ENCODE data around the gene CCDC24. TPM values are rescaled to one million over a fixed set of nuclear protein-coding genes. Genes with fewer than 3 reads are reported as not detected.

The CCDC24 gene
- total and polyA plus RNA-seq, 5 experiments from 2014 or later, result 0.29 to 2.5 (median 1.3) TPM; not detected in 1

DNA sequence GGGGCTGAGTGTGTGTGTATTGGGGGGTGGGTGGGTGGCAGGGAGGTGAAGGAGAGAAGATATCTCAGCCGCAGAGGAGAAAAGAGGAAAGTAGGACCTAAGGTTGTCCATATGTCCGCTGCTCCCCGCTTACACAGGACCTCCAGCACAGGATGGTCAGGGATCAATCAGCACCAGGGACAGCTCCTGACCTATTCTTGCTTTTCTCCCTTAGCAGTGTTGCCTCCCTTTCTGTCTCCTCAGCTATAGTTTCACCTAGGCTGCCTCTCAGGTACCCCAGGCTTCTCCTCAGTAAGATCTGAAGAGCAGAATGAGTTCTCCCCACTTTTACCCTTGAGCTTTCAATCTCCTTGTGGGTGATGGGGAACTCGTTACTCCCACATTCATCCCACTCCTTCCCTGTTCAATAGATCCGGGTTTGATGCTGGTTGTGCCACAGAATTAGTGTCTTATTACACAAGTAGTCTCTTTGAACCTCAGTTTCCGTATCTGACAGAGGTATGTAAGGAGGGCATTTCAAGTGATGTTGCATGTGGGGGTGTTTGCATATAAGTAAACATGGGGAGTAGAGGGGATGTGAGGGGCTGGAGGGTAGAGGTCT is 23.0 kb upstream of the CCDC24 start:
- Mint-ChIP-seq H3K4me1 (peaks cover 9 to 27% (median 24%) of the 10 kb centered on the region in 4 donors), H3K4me3 (no peak overlapping the region), H3K36me3 (peaks cover 0 to 11% (median 0%) of the 10 kb centered on the region in 3 donors), H3K9me3 (no peaks in the 10 kb centered on the region), H3K27ac (no peak overlapping the region), H3K27me3 (no peaks in the 10 kb centered on the region)
- ATAC-seq (no peak), DNase-seq (no peak)
- POLR2A ChIA-PET, result interaction anchor here (0.9 kb wide), 1 partner anchor 23 kb away, joined by 3 read pairs; no protein-coding TSS in a partner anchor

DNA sequence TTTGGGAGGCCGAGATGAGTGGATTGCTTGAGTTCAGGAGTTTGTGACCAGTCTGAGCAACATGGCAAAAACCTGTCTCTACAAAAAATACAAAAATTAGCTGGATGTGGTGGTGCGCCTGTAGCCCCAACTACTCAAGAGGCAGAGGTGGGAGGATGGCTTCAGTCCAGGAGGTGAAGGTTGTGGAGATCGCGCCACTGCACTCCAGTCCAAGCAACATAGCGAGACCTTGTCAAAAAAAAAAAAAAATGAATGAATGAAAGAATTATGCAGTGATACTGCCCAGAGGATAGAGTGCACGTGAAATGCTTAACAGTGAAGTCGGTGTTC is 22.0 kb upstream of the CCDC24 start:
- ATAC-seq (no peak), DNase-seq (no peak)
- Mint-ChIP-seq H3K27me3 (no peaks in the 10 kb centered on the region), H3K4me1 (peaks cover 17 to 36% (median 33%) of the 10 kb centered on the region in 4 donors), H3K9me3 (no peaks in the 10 kb centered on the region), H3K27ac (peak overlapping the region in 6 of 10 donors; percentile 76 to 94 (median 92)), H3K4me3 (peak overlapping the region; percentile 89 to 96 (median 94)), H3K36me3 (peaks cover 0 to 11% (median 0%) of the 10 kb centered on the region in 3 donors)
- POLR2A ChIA-PET, result interaction anchor here (0.7 to 2.1 kb wide), 4 partner anchors 13 to 122 kb away, joined by 3 to 13 read pairs (median 4); partner anchors contain the start of gene IPO13

DNA sequence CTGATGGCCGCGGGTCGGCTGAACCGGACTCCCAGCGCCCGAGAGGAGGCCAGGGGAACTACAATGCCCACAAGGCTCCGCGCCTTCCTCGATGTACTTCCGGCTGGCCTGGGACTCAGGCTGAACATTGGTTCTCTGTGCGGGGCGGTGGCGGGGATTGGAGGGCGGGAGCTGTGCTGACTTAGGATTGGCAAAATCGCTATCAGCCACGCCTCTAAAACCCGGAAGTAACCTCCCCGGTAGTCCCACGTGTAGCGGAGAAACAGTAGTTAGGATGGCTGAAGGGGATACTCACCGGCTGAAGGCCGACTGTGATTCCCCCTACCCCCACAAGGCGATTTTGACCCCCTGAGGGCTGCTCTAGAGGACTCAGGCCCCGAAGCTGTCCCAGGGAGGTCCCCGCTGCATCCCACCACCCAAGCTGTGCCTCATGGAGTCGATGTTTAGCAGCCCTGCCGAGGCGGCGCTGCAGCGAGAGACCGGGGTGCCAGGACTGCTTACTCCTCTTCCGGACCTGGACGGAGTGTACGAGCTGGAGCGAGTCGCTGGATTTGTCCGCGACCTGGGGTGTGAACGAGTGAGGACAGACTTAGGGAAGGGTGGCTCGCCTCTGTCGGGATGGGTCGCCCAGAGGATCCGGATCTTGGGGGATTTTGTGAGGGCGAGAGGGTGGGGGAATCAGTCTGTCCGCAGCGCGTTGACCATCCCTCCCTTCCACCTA is 21.5 kb upstream of the CCDC24 start, which contains the start of gene DPH2:
Gene DPH2, plus strand, starts transcription at position 265 of the 721 bp plus-strand sequence. Its CDS starts 166 bp downstream, at position 431.
- peaks cover 17 to 37% (median 34%) of the 10 kb centered on the region in 4 donors for H3K4me1 Mint-ChIP-seq
- H3K27me3 Mint-ChIP-seq, result no peaks in the 10 kb centered on the region
- H3K9me3 Mint-ChIP-seq, result no peaks in the 10 kb centered on the region
- peak within 1 kb of the TSS; percentile 76 to 94 (median 90) for H3K27ac Mint-ChIP-seq
- DNase-seq (peak; percentile 78 to 98 (median 92)), ATAC-seq (peak; percentile 86 to 88)
- peak within 1 kb of the TSS; percentile 89 to 96 (median 94) for H3K4me3 Mint-ChIP-seq
- H3K36me3 Mint-ChIP-seq, result peaks cover 0 to 11% (median 0%) of the 10 kb centered on the region in 3 donors
- POLR2A ChIA-PET, result interaction anchor here (0.7 to 2.1 kb wide), 5 partner anchors 14 to 123 kb away, joined by 3 to 13 read pairs (median 4); partner anchors contain the start of gene IPO13

DNA sequence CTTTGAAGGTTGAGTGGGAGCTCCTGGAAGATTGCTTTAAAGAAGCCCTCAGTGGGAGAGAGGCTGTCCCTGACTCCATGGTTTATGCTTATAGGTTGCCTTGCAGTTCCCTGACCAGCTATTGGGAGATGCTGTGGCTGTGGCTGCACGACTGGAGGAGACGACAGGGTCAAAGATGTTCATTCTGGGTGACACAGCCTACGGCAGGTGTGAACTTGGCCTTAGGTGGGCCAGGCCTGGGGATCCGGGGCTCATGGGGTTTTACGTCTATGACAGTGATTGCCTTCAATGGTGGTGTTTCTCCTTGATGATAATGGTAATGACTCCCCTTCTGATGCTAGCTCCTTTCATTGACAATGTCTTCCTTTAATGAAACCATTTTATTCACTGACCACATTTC is 20.9 kb upstream of the CCDC24 start:
- DNase-seq (no peak), ATAC-seq (no peak)
- Mint-ChIP-seq H3K27ac (peak overlapping the region in 6 of 10 donors; percentile 84 to 94 (median 90)), H3K9me3 (no peaks in the 10 kb centered on the region), H3K36me3 (peaks cover 0 to 11% (median 0%) of the 10 kb centered on the region in 3 donors), H3K4me1 (peaks cover 17 to 37% (median 36%) of the 10 kb centered on the region in 4 donors), H3K4me3 (peak overlapping the region; percentile 89 to 96 (median 94)), H3K27me3 (no peaks in the 10 kb centered on the region)
- POLR2A ChIA-PET, result interaction anchor here (1.0 to 2.1 kb wide), 3 partner anchors 17 to 24 kb away, joined by 4 to 13 read pairs (median 6); partner anchors contain the start of gene IPO13

DNA sequence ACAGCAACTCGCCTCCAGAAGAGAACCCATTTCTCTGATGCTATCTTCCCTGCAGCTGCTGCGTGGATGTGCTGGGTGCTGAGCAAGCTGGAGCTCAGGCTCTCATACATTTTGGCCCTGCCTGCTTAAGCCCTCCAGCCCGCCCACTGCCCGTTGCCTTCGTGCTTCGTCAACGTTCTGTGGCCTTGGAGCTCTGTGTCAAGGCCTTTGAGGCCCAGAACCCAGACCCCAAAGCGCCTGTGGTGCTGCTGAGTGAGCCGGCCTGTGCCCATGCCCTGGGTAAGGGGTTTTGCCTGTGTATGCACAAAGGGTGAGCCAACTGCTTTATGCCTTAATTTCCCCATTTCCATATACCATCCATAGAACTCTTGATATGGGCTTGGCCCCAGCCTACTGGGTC is 20.5 kb upstream of the CCDC24 start:
- H3K4me3 Mint-ChIP-seq, result peak overlapping the region; percentile 89 to 96 (median 94)
- no peaks in the 10 kb centered on the region for H3K27me3 Mint-ChIP-seq
- ATAC-seq, result no peak
- no peaks in the 10 kb centered on the region for H3K9me3 Mint-ChIP-seq
- H3K27ac Mint-ChIP-seq, result peak overlapping the region in 5 of 10 donors; percentile 13 to 94 (median 22)
- H3K36me3 Mint-ChIP-seq, result peaks cover 0 to 11% (median 0%) of the 10 kb centered on the region in 3 donors
- peaks cover 20 to 41% (median 40%) of the 10 kb centered on the region in 4 donors for H3K4me1 Mint-ChIP-seq
- POLR2A ChIA-PET, result interaction anchor here (1.6 to 2.1 kb wide), 2 partner anchors 17 to 25 kb away, joined by 6 to 13 read pairs; partner anchors contain the start of gene IPO13
- no peak for DNase-seq

DNA sequence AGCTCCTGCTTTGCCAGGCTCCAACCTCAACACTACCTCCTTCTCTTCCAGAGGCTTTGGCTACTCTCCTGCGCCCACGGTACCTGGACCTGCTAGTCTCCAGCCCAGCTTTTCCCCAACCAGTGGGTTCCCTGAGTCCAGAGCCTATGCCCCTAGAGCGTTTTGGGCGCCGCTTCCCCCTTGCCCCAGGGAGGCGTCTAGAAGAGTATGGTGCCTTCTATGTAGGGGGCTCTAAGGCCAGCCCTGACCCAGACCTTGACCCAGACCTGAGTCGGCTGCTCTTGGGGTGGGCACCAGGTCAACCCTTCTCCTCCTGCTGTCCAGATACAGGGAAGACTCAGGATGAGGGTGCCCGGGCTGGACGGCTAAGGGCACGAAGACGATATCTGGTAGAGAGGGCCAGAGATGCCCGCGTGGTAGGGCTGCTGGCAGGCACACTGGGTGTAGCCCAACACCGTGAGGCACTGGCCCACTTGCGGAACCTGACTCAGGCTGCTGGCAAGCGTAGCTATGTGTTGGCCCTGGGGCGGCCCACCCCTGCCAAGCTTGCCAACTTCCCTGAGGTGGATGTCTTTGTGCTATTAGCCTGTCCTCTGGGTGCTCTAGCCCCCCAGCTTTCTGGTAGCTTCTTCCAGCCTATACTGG is 19.9 kb upstream of the CCDC24 start:
- H3K27ac Mint-ChIP-seq, result peak overlapping the region in 1 of 10 donors; percentile 22
- POLR2A ChIA-PET, result interaction anchor here (1.6 to 2.1 kb wide), 2 partner anchors 18 to 25 kb away, joined by 6 to 13 read pairs; partner anchors contain the start of gene IPO13

DNA sequence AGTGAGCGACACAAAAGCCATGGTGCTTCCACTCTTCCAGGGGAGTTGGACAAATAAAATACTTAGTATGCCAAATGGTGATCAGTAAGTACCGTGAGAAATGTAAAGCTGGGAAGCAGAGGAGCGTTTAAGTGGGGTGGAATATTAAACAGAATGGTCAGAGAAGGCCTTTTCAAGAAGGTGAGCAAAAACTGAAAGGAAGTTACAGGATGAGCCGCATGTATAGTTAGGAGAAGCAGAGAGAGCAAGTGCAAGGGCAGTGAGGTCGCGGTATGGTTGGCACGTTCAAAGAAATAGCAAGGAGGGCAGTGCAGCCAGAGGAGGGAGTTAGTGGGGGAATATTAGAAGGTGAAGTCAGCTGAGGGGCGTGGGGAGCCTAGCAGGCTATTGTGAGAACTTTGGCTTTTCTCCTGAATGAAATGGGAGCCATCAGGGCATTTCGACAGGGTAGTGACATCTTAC is 17.4 kb upstream of the CCDC24 start:
- POLR2A ChIA-PET, result interaction anchor here (0.8 to 2.6 kb wide), 6 partner anchors 16 to 56 kb away, joined by 3 to 12 read pairs (median 8); partner anchors contain the start of gene IPO13
- Mint-ChIP-seq H3K4me3 (peak overlapping the region; percentile 84 to 97 (median 94)), H3K27ac (peak overlapping the region; percentile 89 to 98 (median 96)), H3K36me3 (peaks cover 0 to 33% (median 11%) of the 10 kb centered on the region in 3 donors), H3K4me1 (peaks cover 38 to 70% (median 68%) of the 10 kb centered on the region in 4 donors), H3K27me3 (peaks cover 0 to 4% (median 0%) of the 10 kb centered on the region in 5 donors), H3K9me3 (no peaks in the 10 kb centered on the region)
- no peak for DNase-seq
- no peak for ATAC-seq

More for the DNA sequence above, 19.9 kb upstream of the CCDC24 start:
- no peak for ATAC-seq
- Mint-ChIP-seq H3K4me1 (peaks cover 21 to 47% (median 46%) of the 10 kb centered on the region in 4 donors), H3K36me3 (peaks cover 0 to 14% (median 0%) of the 10 kb centered on the region in 3 donors), H3K9me3 (no peaks in the 10 kb centered on the region), H3K27me3 (no peaks in the 10 kb centered on the region), H3K4me3 (peak overlapping the region; percentile 89 to 96 (median 94))
- no peak for DNase-seq

DNA sequence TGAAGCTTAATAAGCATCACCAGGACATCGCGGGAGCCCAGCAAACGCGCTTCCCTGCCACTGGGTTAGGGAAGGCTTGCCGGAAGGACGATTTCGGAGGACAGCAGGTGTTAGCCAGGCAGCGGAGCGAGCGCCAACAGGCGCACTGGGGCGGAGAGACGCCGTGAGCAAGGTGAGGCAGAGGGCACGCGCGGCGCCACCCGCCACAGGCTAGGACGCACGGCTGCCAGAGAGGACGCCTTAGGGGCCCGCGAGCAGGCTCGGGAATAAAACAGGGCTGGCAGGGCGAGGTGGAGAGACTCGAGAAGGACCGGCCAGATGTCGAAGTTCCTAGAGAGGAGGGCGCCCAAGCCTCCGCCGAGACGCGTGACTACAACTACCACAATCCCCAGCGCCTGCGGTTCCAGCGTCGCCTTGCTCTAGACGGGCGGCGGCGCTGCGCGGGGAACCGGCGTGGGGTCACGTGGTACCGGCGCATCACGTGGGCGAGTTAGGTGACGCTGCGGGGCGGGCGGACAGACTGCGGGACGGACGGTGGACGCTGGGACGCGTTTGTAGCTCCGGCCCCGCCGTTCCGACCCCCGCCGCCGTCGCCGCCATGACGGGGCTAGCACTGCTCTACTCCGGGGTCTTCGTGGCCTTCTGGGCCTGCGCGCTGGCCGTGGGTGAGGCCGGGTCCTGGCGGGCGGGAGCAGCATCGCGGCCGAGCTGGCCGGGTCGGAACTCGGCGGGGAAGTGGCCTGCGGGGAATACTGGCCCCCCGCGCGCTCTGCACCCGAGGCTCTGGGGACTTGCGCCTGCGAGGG is 16.8 kb upstream of the CCDC24 start, which contains the start of gene ATP6V0B:
Gene ATP6V0B, plus strand, starts transcription at position 518 of the 806 bp plus-strand sequence. Its CDS starts 81 bp downstream, at position 599.
- Mint-ChIP-seq H3K36me3 (peaks cover 0 to 33% (median 11%) of the 10 kb centered on the region in 3 donors), H3K27me3 (peaks cover 0 to 5% (median 0%) of the 10 kb centered on the region in 5 donors), H3K27ac (peak within 1 kb of the TSS; percentile 89 to 98 (median 96)), H3K4me3 (peak within 1 kb of the TSS; percentile 84 to 97 (median 94)), H3K9me3 (no peaks in the 10 kb centered on the region), H3K4me1 (peaks cover 35 to 65% (median 63%) of the 10 kb centered on the region in 4 donors)
- ATAC-seq (peak; percentile 71 to 80), DNase-seq (peak; percentile 86 to 95 (median 89))
- POLR2A ChIA-PET, result interaction anchor here (0.8 to 2.6 kb wide), 12 partner anchors 8 to 325 kb away, joined by 3 to 12 read pairs (median 5); partner anchors contain the start of genes IPO13, KDM4A and SLC6A9

DNA sequence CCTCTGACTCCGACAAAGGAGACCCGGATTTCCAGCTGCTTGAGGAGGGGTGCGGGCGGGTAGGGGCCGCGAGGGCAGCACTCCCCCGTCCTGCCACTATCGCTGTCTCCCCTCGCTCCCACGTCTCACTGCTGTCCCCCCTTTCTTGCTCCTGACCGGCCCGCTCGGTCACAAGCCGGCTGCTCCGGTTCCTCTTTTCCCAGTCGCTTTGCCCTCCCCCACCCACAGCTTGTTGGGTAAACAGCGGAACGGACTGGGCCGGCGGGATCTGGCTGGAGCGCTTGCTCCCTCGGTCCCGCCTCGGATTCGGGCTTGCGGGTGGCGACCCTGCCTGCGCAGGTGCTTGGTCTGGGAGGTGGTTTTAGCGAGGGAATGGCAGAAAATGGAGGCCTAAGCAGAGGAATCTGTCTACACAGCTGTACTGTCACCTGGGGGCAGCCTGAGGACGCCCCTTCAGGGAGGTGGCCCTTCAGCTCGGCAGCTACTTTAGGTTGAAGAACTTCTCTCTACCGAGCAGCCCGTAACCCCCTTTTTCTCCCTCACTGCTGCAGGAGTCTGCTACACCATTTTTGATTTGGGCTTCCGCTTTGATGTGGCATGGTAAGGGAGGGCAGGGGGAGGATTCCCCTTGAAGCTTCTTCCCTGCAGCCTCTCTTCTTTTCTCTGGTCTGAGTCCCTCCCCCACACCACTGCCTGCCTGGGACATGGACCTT is 16.0 kb upstream of the CCDC24 start:
- H3K4me1 Mint-ChIP-seq, result peaks cover 33 to 64% (median 61%) of the 10 kb centered on the region in 4 donors
- peak overlapping the region; percentile 43 to 96 (median 92) for H3K27ac Mint-ChIP-seq
- DNase-seq (peak in 9 of 10 donors; percentile 20 to 75 (median 53)), ATAC-seq (peak; percentile 28 to 35)
- peaks cover 0 to 35% (median 11%) of the 10 kb centered on the region in 3 donors for H3K36me3 Mint-ChIP-seq
- peaks cover 0 to 11% (median 3%) of the 10 kb centered on the region in 5 donors for H3K27me3 Mint-ChIP-seq
- no peaks in the 10 kb centered on the region for H3K9me3 Mint-ChIP-seq
- H3K4me3 Mint-ChIP-seq, result peak overlapping the region; percentile 84 to 97 (median 93)
- POLR2A ChIA-PET, result interaction anchor here (1.1 to 2.6 kb wide), 12 partner anchors 9 to 325 kb away, joined by 3 to 12 read pairs (median 5); partner anchors contain the start of genes IPO13, KDM4A and SLC6A9

DNA sequence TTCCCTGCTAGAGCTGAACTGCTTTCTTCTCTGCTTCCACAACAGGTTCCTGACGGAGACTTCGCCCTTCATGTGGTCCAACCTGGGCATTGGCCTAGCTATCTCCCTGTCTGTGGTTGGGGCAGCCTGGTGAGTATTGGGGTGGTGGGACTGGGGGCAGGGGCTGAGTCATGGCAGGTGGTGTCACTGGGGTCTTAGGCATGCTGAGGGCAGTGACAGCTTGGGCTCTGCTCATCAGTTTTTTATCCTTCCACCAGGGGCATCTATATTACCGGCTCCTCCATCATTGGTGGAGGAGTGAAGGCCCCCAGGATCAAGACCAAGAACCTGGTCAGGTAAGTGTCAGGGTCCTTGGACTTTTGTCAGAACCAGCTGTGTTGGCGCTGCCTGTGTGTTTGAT is 15.4 kb upstream of the CCDC24 start:
- Mint-ChIP-seq H3K36me3 (peaks cover 0 to 35% (median 11%) of the 10 kb centered on the region in 3 donors), H3K4me3 (peak overlapping the region; percentile 84 to 97 (median 93)), H3K27me3 (peaks cover 3 to 15% (median 9%) of the 10 kb centered on the region in 5 donors), H3K27ac (peak overlapping the region in 8 of 10 donors; percentile 43 to 96 (median 92)), H3K9me3 (no peaks in the 10 kb centered on the region), H3K4me1 (peaks cover 37 to 62% (median 56%) of the 10 kb centered on the region in 4 donors)
- POLR2A ChIA-PET, result interaction anchor here (1.1 to 2.6 kb wide), 7 partner anchors 12 to 56 kb away, joined by 3 to 12 read pairs (median 8); partner anchors contain the start of genes IPO13 and SLC6A9
- DNase-seq (no peak), ATAC-seq (no peak)

Measured in naive thymus-derived CD8-positive, alpha-beta T cell (primary cell).